ENCODE measurements around the gene SPAST.
"Not testable (repeated sequence)": the region's sequence is repeated elsewhere in the genome, so short reads cannot be mapped to it uniquely, and the experiment has no call there.

SPAST gene

DNA sequence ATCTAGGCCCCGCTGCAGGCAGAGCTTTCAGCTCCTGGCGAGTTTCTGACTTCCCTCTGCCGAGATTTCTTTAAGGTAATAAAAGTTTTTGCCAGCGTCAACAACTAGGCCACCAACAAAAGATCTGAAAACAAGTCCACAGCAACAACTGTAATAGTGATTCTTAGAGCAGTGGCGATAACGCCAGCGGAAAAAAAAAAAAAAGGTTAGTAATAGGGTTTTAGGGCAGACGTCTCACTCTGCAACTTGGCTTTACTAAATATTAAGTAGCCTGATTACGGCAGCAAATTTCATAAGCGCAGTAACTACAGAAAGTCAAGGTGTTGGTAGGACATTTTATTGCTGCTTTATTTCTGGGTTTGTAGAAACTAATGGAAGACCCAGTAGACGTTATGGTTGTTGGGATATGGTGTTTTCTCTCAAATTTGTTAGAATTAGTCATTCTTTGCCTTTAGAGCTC is 102.8 kb downstream of the SPAST start:
- H3K9me3 Mint-ChIP-seq (ENCODE audit: low read depth) = no peaks in the 10 kb centered on the region

DNA sequence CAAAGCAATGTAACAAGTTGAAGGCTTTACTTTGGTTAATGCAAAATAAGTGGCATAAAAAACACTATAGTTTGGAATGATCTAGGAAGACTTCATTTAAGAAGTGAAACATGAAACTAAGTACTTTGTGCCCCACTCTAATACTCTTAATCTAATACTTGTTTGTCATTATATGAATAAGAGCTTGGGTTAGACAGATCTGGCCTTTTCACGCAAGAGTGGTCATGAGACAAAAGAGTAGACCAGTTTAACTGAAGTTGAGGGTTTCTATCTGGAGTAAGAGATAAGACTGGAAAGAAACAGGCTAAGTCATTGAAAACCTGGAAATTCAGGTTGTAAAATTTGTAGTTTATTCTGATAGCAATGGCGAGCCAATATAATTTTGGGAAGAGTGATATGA is 105.2 kb downstream of the SPAST start:
- Mint-ChIP-seq H3K36me3 (peaks cover 10% of the 10 kb centered on the region), H3K4me3 (no peak overlapping the region), H3K9me3 (ENCODE audit: low read depth) (no peaks in the 10 kb centered on the region), H3K27ac (peak overlapping the region; percentile 46), H3K4me1 (ENCODE audit: low read depth) (peaks cover 50% of the 10 kb centered on the region), H3K27me3 (no peaks in the 10 kb centered on the region)

More for the DNA sequence above, 102.8 kb downstream of the SPAST start:
- peak overlapping the region; percentile 99 for H3K27ac Mint-ChIP-seq
- H3K27me3 Mint-ChIP-seq = no peaks in the 10 kb centered on the region
- peaks cover 36% of the 10 kb centered on the region for H3K4me1 Mint-ChIP-seq (ENCODE audit: low read depth)
- H3K4me3 Mint-ChIP-seq = peak overlapping the region; percentile 99
- H3K36me3 Mint-ChIP-seq = peaks cover 3% of the 10 kb centered on the region

DNA sequence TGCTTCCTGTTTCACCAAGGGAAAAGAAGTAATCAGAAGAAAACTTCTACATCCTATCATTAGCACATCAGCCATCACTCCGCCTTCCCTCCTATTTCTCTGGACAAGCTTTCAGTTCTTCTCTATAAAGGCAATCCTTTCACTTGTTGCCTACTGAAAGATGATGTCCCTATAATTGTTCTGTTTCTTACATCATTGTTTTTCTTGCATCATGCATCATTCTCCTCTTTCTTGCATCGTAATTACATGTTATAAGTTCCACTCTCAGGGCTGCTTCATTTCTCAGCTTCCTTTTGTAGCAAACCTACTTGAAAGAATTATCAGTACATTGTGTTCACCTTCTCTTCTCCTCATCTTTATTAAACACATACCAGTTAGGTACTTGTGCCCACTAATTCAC is 109.5 kb downstream of the SPAST start:
- Mint-ChIP-seq H3K9me3 (ENCODE audit: low read depth) (no peaks in the 10 kb centered on the region), H3K36me3 (peaks cover 18% of the 10 kb centered on the region), H3K4me3 (no peak overlapping the region), H3K4me1 (ENCODE audit: low read depth) (peaks cover 28% of the 10 kb centered on the region), H3K27ac (peak overlapping the region; percentile 11), H3K27me3 (no peaks in the 10 kb centered on the region)

DNA sequence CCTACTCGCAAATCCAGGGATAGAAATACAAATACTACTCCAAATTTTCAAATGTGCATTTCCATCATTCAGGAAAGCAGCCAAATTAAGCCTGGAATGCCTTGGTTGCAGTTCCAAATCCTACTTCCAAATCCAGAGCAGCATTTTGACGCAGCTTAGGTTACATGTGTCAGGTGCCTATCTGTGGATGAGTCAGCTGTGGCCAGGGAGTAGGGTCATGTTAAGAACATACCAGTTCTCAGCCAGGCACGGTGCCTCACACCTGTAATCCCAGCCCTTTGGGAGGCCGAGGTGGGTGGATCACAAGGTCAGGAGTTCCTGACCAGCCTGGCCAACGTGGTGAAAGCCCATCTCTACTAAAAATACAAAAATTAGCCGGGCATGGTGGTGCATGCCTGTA is 119.3 kb downstream of the SPAST start:
- H3K4me1 Mint-ChIP-seq (ENCODE audit: low read depth) = peaks cover 1% of the 10 kb centered on the region
- H3K27me3 Mint-ChIP-seq = no peaks in the 10 kb centered on the region
- no peak overlapping the region for H3K4me3 Mint-ChIP-seq
- H3K9me3 Mint-ChIP-seq (ENCODE audit: low read depth) = no peaks in the 10 kb centered on the region
- H3K36me3 Mint-ChIP-seq = peaks cover 12% of the 10 kb centered on the region
- H3K27ac Mint-ChIP-seq = no peak overlapping the region

DNA sequence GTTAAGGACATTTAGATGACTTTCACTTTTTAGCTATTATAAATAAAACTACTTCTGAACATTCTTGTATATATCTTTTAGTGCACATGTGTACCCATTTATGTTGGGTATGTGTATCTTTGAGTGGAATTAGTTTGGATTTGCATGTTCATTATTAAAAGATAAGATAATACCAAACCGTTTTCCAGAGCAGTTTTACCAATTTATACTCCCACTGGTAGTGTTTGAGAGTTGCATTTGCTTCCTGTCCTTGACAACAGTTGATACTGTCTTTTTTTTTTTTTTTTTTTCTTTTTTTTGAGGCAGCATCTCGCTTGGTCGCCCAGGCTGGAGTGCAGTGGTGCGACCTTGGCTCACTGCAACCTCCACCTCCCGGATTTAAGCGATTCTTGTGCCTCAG is 125.7 kb downstream of the SPAST start:
- Mint-ChIP-seq H3K27ac (no peak overlapping the region), H3K4me3 (no peak overlapping the region), H3K4me1 (ENCODE audit: low read depth) (peaks cover 21% of the 10 kb centered on the region), H3K27me3 (no peaks in the 10 kb centered on the region), H3K36me3 (peaks cover 13% of the 10 kb centered on the region), H3K9me3 (ENCODE audit: low read depth) (no peaks in the 10 kb centered on the region)

DNA sequence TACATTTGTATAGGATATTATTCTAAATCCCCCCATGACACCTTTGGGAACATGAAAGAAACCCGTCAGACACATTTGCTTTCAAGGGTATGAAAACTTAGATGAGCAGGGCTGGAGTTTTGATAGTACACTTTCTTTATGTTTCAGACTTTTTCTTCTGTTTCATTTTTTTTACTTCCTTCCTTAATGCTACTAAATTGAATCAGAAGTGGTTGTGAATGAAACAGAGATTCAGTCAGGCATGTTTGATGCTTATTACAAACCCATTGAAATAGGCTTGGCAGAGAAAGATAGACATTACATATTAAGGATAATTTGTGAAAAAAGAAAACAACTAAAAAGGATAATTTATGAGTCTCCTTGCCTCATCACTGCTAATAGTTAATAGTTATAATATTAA is 129.1 kb downstream of the SPAST start:
- H3K27ac Mint-ChIP-seq = peak overlapping the region; percentile 61
- H3K4me3 Mint-ChIP-seq = no peak overlapping the region
- no peaks in the 10 kb centered on the region for H3K9me3 Mint-ChIP-seq (ENCODE audit: low read depth)
- no peaks in the 10 kb centered on the region for H3K27me3 Mint-ChIP-seq
- H3K4me1 Mint-ChIP-seq (ENCODE audit: low read depth) = peaks cover 21% of the 10 kb centered on the region
- H3K36me3 Mint-ChIP-seq = peaks cover 6% of the 10 kb centered on the region

DNA sequence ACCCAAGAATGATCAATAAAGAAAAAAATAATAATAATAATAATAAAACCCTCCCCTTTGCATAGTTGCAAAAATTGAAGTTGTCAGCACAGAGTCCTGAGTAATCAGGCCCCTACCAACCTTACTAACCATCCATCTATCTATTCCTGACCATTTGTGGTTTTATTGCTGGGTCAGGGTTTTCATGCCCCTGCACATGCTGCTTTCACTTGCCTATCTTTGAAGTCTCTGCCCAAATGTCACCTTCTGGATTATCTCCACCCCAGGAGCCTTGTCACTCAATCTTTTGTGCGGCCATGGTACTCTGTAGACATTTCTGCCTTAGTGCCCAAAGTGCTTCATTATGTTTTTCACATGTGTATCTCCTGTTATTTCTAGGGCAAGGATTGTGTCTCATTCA is 137.5 kb downstream of the SPAST start:
- no peaks in the 10 kb centered on the region for H3K9me3 Mint-ChIP-seq (ENCODE audit: low read depth)
- peaks cover 14% of the 10 kb centered on the region for H3K36me3 Mint-ChIP-seq
- no peaks in the 10 kb centered on the region for H3K4me1 Mint-ChIP-seq (ENCODE audit: low read depth)
- no peak overlapping the region for H3K27ac Mint-ChIP-seq
- no peak overlapping the region for H3K4me3 Mint-ChIP-seq
- no peaks in the 10 kb centered on the region for H3K27me3 Mint-ChIP-seq

DNA sequence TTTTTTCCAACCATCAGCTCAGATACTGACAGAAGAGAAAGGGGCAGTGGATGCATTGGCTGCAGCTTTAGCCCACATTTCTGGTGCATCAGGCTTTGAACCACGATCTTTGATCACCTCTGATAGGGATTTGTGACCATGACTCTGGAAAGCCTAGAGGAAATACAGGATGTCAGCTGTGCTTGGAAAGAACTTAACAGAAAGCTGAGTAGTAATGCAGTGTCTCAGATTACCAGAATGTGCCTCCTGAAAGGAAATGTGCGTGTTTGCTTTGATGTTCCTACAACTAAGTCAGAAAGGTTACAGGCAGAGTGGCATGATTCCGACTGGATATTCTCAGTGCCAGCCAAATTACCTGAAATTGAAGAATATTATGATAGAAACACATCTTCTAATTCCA is 140.1 kb downstream of the SPAST start:
- H3K36me3 Mint-ChIP-seq = peaks cover 14% of the 10 kb centered on the region
- not testable (repeated sequence) for H3K9me3 Mint-ChIP-seq (ENCODE audit: low read depth); H3K4me1 Mint-ChIP-seq (ENCODE audit: low read depth); H3K4me3 Mint-ChIP-seq; H3K27ac Mint-ChIP-seq; H3K27me3 Mint-ChIP-seq

Data from activated naive CD8-positive, alpha-beta T cell (primary cell).